Measurements from ENCODE around the gene ARHGAP26. TPM values are rescaled to one million over a fixed set of nuclear protein-coding genes. Genes with fewer than 3 reads are reported as not detected.

The ARHGAP26 gene
- total RNA-seq, 1 donor from 2014 or later = 42.1 TPM

DNA sequence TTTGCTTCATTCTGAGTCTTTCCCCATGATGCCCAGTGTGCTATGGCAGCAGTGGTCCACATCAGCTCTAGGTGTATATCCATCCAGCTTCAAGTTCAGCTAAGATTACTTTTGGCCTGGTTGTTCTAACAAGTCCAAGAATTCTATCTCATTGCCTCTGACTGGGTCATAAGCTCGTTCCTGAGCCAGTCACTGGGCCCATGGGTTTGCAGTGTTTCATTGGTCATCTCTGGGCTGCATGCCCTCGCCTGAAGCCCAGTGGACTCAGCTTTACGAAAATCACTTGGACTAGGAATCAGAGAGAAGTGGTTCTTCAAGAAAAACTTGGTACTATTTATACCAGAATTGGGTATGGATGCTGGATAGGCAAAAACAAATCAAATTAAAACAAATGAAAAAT, 16.1 kb upstream of the ARHGAP26 start:
- no peak for ATAC-seq

DNA sequence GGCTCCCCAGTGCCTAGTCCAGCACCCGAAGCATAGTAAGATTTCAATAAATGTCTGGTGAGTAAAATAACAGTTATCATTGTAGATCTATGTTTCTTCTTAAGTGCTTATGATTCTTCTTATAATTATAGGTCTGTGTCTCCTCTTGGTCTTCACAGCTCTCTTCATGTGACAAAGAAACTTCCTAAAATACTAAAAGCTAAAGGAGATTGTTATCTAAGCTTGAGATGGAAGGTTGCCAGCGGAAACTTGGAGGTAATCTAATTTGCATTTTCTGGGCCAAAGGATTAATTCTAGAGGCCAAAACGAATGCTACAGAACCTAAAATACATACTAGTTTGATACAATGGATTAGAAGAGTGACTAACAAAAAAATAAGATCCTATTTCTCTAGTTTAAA, 13.6 kb upstream of the ARHGAP26 start:
- H3K4me1 ChIP-seq = peaks cover 21% of the 10 kb centered on the region
- intact Hi-C loops (cut with DNase I) = no loop called here
- no peaks in the 10 kb centered on the region for H3K36me3 ChIP-seq
- H3K27me3 ChIP-seq (ENCODE audit: low read depth) = no peaks in the 10 kb centered on the region
- no peak for ATAC-seq
- H3K9me3 ChIP-seq = no peaks in the 10 kb centered on the region
- H3K27ac ChIP-seq = no peak overlapping the region
- TF ChIP-seq, protein P1, sequence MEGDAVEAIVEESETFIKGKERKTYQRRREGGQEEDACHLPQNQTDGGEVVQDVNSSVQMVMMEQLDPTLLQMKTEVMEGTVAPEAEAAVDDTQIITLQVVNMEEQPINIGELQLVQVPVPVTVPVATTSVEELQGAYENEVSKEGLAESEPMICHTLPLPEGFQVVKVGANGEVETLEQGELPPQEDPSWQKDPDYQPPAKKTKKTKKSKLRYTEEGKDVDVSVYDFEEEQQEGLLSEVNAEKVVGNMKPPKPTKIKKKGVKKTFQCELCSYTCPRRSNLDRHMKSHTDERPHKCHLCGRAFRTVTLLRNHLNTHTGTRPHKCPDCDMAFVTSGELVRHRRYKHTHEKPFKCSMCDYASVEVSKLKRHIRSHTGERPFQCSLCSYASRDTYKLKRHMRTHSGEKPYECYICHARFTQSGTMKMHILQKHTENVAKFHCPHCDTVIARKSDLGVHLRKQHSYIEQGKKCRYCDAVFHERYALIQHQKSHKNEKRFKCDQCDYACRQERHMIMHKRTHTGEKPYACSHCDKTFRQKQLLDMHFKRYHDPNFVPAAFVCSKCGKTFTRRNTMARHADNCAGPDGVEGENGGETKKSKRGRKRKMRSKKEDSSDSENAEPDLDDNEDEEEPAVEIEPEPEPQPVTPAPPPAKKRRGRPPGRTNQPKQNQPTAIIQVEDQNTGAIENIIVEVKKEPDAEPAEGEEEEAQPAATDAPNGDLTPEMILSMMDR (IDR thresholded peaks at IDR 0.05) = no peak
- DNase-seq = no peak
- no peak overlapping the region for H3K4me3 ChIP-seq

More for the DNA sequence above, 16.1 kb upstream of the ARHGAP26 start:
- Histone ChIP-seq H3K9me3 (no peaks in the 10 kb centered on the region), H3K4me3 (no peak overlapping the region), H3K27ac (peak overlapping the region; percentile 71), H3K4me1 (peaks cover 37% of the 10 kb centered on the region), H3K36me3 (no peaks in the 10 kb centered on the region), H3K27me3 (ENCODE audit: low read depth) (no peaks in the 10 kb centered on the region)
- no peak for DNase-seq
- intact Hi-C loops (cut with DNase I) = no loop called here
- TF ChIP-seq, protein P1 (IDR thresholded peaks at IDR 0.05) = no peak

DNA sequence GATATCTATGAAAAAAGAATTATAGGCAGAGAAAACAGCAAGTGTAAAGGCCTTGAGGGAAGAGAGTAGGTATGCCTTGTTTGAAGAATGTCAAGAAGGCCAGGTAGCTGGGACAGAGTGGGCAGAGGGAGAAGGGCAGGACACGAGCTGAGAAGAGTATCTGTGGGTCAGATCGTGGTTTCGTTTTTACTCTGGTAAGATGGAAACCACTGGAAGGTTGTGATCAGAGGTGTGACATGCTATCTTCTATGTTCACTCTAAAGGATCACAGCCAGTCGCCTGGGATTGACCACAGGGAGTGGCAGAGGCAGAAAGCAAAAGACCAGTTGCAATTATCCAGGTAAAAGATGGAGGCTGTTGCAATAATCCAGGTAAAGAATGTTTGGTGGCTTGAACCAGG, 12.6 kb upstream of the ARHGAP26 start:
- H3K27me3 ChIP-seq (ENCODE audit: low read depth) = no peaks in the 10 kb centered on the region
- no peaks in the 10 kb centered on the region for H3K9me3 ChIP-seq
- no peak for DNase-seq
- H3K36me3 ChIP-seq = no peaks in the 10 kb centered on the region
- H3K4me3 ChIP-seq = no peak overlapping the region
- TF ChIP-seq, protein P1 (IDR thresholded peaks at IDR 0.05) = no peak
- no peak overlapping the region for H3K27ac ChIP-seq
- intact Hi-C loops (cut with DNase I) = no loop called here
- peaks cover 17% of the 10 kb centered on the region for H3K4me1 ChIP-seq
- no peak for ATAC-seq

DNA sequence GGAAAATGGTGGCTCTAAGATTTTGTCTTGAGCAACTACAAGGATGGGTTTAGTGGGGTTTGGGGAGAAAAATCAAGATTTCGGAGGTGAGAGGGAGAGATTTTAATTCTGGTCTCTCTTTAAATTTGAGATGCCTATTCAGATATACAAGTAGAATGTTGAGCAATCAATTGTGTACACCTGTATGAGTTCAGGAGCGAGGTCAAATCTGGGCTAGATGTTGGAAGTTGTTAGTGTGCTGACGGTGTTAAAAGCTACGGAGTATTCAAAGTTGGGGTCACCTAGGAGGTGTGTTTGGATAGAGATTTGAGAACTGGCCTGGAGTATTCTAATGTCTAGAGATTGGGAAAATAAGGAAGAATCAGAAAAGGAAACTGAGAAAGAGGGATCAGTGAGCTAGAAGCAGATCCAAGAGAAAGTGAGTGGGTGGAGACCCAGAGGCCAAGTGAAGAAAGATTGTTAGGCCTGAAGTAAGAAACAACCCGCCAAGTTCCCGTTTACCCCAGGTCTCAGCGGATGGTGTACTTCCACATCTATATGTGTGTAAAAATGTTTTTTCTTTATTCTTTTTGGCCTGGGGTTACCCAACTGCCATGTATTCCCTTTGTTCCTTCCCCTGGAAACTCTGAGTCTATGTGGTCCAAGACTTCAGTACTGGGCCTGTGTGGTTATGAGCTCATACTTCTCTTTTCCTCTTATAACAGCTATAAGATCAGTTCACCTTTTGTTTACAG, 11.9 kb upstream of the ARHGAP26 start:
- peak; percentile 68 to 83 for ATAC-seq
- TF ChIP-seq, protein P1 (IDR thresholded peaks at IDR 0.05) = no peak
- no peak overlapping the region for H3K4me3 ChIP-seq

DNA sequence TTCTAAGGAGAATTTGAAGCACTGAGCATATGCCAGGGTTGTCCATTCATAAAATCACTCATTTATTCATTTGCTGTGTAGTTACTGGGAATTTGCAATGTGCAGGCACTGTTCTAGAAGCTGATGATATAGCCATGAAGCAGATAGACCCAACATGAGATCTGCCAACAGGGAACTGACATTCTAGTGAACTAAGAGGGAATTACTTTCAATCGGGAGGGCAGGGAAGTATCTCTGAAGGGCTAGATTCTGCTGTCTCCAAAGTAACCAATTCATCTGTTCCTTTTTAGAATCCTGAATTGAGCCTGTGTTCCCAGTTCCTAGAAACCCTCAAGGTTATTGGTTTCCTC, 11.4 kb upstream of the ARHGAP26 start:
- DNase-seq (no peak), ATAC-seq (no peak)
- TF ChIP-seq, protein P1 (IDR thresholded peaks at IDR 0.05) = no peak
- intact Hi-C loops (cut with DNase I) = no loop called here
- H3K4me1 ChIP-seq = peaks cover 5% of the 10 kb centered on the region
- no peaks in the 10 kb centered on the region for H3K27me3 ChIP-seq (ENCODE audit: low read depth)
- H3K9me3 ChIP-seq = no peaks in the 10 kb centered on the region
- no peak overlapping the region for H3K4me3 ChIP-seq
- no peak overlapping the region for H3K27ac ChIP-seq
- no peaks in the 10 kb centered on the region for H3K36me3 ChIP-seq

More for the DNA sequence above, 11.9 kb upstream of the ARHGAP26 start:
- H3K9me3 ChIP-seq = no peaks in the 10 kb centered on the region
- no peaks in the 10 kb centered on the region for H3K36me3 ChIP-seq
- H3K27ac ChIP-seq = no peak overlapping the region
- no peaks in the 10 kb centered on the region for H3K27me3 ChIP-seq (ENCODE audit: low read depth)
- intact Hi-C loops (cut with DNase I) = no loop called here
- peaks cover 10% of the 10 kb centered on the region for H3K4me1 ChIP-seq
- DNase-seq = no peak
